Inflammatory macrophage (primary cell): ENCODE measurements around the gene TTYH2.
A peak's percentile ranks its signal among the peaks of the same experiment; 100 is the strongest.

Experiments
- DNase-seq, 2 donors: peaks; one replicate each; pipeline ENCODE4 v3.0.0-alpha.2; 2020 to 2022

Gene TTYH2

GRCh38 chr17:74295625-74296547 lies 82.5 kb downstream of the TTYH2 start:
- DNase-seq, result no peak

GRCh38 chr17:74296548-74296936 lies 83.2 kb downstream of the TTYH2 start:
- DNase-seq, result peak; percentile 71 to 78

- no peak for DNase-seq
Measured at GRCh38 chr17:74297941-74298340, 84.6 kb downstream of the TTYH2 start.

GRCh38 chr17:74298778-74299177 lies 85.4 kb downstream of the TTYH2 start:
- DNase-seq, result no peak

GRCh38 chr17:74299226-74300009 lies 86.0 kb downstream of the TTYH2 start:
- DNase-seq, result no peak

- DNase-seq, result peak; percentile 16 to 36
Measured at GRCh38 chr17:74303305-74303704, 89.9 kb downstream of the TTYH2 start.

GRCh38 chr17:74304184-74304583 lies 90.8 kb downstream of the TTYH2 start:
- DNase-seq, result no peak

- DNase-seq, result no peak
Measured at GRCh38 chr17:74305865-74306654, 92.7 kb downstream of the TTYH2 start.

GRCh38 chr17:74307984-74308773 lies 94.8 kb downstream of the TTYH2 start:
- DNase-seq, result no peak

GRCh38 chr17:74309902-74310301 lies 96.5 kb downstream of the TTYH2 start:
- DNase-seq, result no peak
